HepG2 (cell line): ENCODE measurements around the gene USP35. TPM values are rescaled to one million over a fixed set of nuclear protein-coding genes. Genes with fewer than 3 reads are reported as not detected.

Source experiments
- DR1 ChIP-seq: sonication (generic); formaldehyde crosslinking; IDR thresholded peaks from 2 replicates; pipeline ENCODE4 v1.8.0; 2021; ENCODE audit warnings: mild to moderate bottlenecking, missing genetic modification reagents, inconsistent platforms
- ETV6 ChIP-seq: sonication (generic); formaldehyde crosslinking; conservative IDR thresholded peaks from 2 replicates; pipeline ENCODE4 v1.4.0; 2020; ENCODE audit warnings: missing genetic modification reagents
- FOSL2 ChIP-seq: sonication (generic); formaldehyde crosslinking; IDR thresholded peaks from 2 replicates; pipeline ENCODE4 v1.4.0; 2020; ENCODE audit warnings: missing genetic modification reagents
- GATAD2A ChIP-seq: IDR thresholded peaks from 2 replicates; pipeline ENCODE4 v1.6.1; 2016
- HNF4A ChIP-seq: sonication (generic); formaldehyde crosslinking; IDR thresholded peaks from 2 replicates; pipeline ENCODE4 v1.4.0; 2020; ENCODE audit warnings: missing genetic modification reagents
- MEIS1 ChIP-seq: sonication (generic); formaldehyde crosslinking; IDR thresholded peaks from 2 replicates; pipeline ENCODE4 v1.9.0; 2021; ENCODE audit warnings: mild to moderate bottlenecking, missing genetic modification reagents, moderate library complexity, borderline replicate concordance
- PAXIP1 ChIP-seq: sonication (generic); formaldehyde crosslinking; conservative IDR thresholded peaks from 2 replicates; pipeline ENCODE4 v1.4.0; 2020; ENCODE audit warnings: mild to moderate bottlenecking, missing genetic modification reagents, moderate library complexity
- REL ChIP-seq: sonication (generic); formaldehyde crosslinking; conservative IDR thresholded peaks from 2 replicates; pipeline ENCODE4 v1.8.0; 2022; ENCODE audit warnings: mild to moderate bottlenecking, missing genetic modification reagents, moderate library complexity
- SATB2 ChIP-seq: sonication (generic); formaldehyde crosslinking; IDR thresholded peaks from 2 replicates; pipeline ENCODE4 v1.5.0; 2020; ENCODE audit warnings: missing genetic modification reagents
- TARDBP ChIP-seq: sonication (generic); formaldehyde crosslinking; IDR thresholded peaks from 2 replicates; pipeline ENCODE4 v1.8.0; 2022; ENCODE audit warnings: mild to moderate bottlenecking, missing genetic modification reagents
- TCF12 ChIP-seq, 2 experiments: fragments of 450-650 bp in 1 of 2; sonication (generic) in 1 of 2; formaldehyde crosslinking in 1 of 2; IDR thresholded peaks; 2 replicates each; pipeline versions ENCODE4 v1.6.1 to v1.8.0; 2017 to 2022; ENCODE audit warnings: antibody characterized with exemption in 1 of 2, mild to moderate bottlenecking in 1 of 2, missing genetic modification reagents in 1 of 2, moderate library complexity in 1 of 2
- TEAD2 ChIP-seq: sonication (generic); formaldehyde crosslinking; IDR thresholded peaks from 2 replicates; pipeline ENCODE4 v1.9.0; 2021; ENCODE audit warnings: missing genetic modification reagents
- ZNF280D ChIP-seq: sonication (generic); formaldehyde crosslinking; IDR thresholded peaks from 2 replicates; pipeline ENCODE4 v1.5.1; 2020; ENCODE audit warnings: mild to moderate bottlenecking, missing genetic modification reagents
- ZNF558 ChIP-seq: sonication (generic); formaldehyde crosslinking; IDR thresholded peaks from 2 replicates; pipeline ENCODE4 v1.9.0; 2022; ENCODE audit warnings: mild to moderate bottlenecking, missing genetic modification reagents, borderline replicate concordance
- ZNF569 ChIP-seq: sonication (generic); formaldehyde crosslinking; IDR thresholded peaks from 2 replicates; pipeline ENCODE4 v1.5.0; 2020; ENCODE audit warnings: mild to moderate bottlenecking, missing genetic modification reagents, moderate library complexity, borderline replicate concordance
- ZNF713 ChIP-seq: sonication (generic); formaldehyde crosslinking; IDR thresholded peaks from 2 replicates; pipeline ENCODE4 v1.4.0; 2020; ENCODE audit warnings: mild to moderate bottlenecking, missing genetic modification reagents
- ZNF770 ChIP-seq: sonication (generic); formaldehyde crosslinking; IDR thresholded peaks from 2 replicates; pipeline ENCODE4 v1.5.0; 2020; ENCODE audit warnings: mild to moderate bottlenecking, missing genetic modification reagents
- ZNF777 ChIP-seq: sonication (generic); formaldehyde crosslinking; IDR thresholded peaks from 2 replicates; pipeline ENCODE4 v1.4.0; 2020; ENCODE audit warnings: missing genetic modification reagents
- ZSCAN22 ChIP-seq: sonication (generic); formaldehyde crosslinking; IDR thresholded peaks from 2 replicates; pipeline ENCODE4 v1.4.0; 2020; ENCODE audit warnings: mild to moderate bottlenecking, missing genetic modification reagents
- polyA plus RNA-seq, 8 experiments: library from polyadenylated mRNA; depleted of rRNA in 3 of 8; stranded (reverse) in 7 of 8; unstranded in 1 of 8; fragments of >200 nt; fragmentation: Illumina TruSeq in 4 of 8; extraction: Trizol in 4 of 8; gene quantifications; 2 replicates each; pipeline versions ENCODE4 v1.2.1 to v1.2.3, GENCODE V29; 2011 to 2016; ENCODE audit warnings: low read depth in 4 of 8, missing spikeins in 1 of 8, mixed read lengths in 1 of 8; ENCODE audit not compliant: insufficient read depth in 1 of 8
- total RNA-seq, 5 experiments: library from RNA; depleted of rRNA; stranded (reverse); fragments of >200 nt; fragmentation: Illumina TruSeq; extraction: Trizol; gene quantifications; 2 replicates each; pipeline ENCODE4 v1.2.3, GENCODE V29; 2016; ENCODE audit warnings: low read depth in 1 of 5

USP35 gene
- total and polyA plus RNA-seq, 2 of the 13 experiments (the other 11 are each of a cell fraction or from before 2014, with no cell fraction given) = 4.6 to 7.7 TPM

- TF ChIP-seq ZNF280D (CRISPR knock-in tag) (no peak), SATB2 (CRISPR knock-in tag) (no peak), REL (CRISPR knock-in tag) (no peak), ZSCAN22 (CRISPR knock-in tag) (no peak), ZNF558 (CRISPR knock-in tag) (no peak), TEAD2 (no peak), DR1 (CRISPR knock-in tag) (no peak), GATAD2A (peak; percentile 88), PAXIP1 (CRISPR knock-in tag) (peak; percentile 44; the same call in 1 of the 2 replicates), HNF4A (CRISPR knock-in tag) (peak; percentile 42; the same call in 1 of the 2 replicates), TARDBP (CRISPR knock-in tag) (no peak), ZNF777 (no peak), ZNF770 (CRISPR knock-in tag) (no peak), ZNF569 (CRISPR knock-in tag) (no peak), FOSL2 (CRISPR knock-in tag) (peak; percentile 71), MEIS1 (no peak), ZNF713 (CRISPR knock-in tag) (no peak), ETV6 (CRISPR knock-in tag) (no peak), TCF12 (IDR thresholded peaks at IDR 0.05) (no peak), TCF12 (CRISPR knock-in tag; IDR thresholded peaks at IDR 0.05) (no peak)
Observed at GRCh38 chr11:78170874-78171549, 17.7 kb upstream of the USP35 start (continued).
